ENCODE results near the gene LUC7L.
"Not testable (repeated sequence)": the region's sequence is repeated elsewhere in the genome, so short reads cannot be mapped to it uniquely, and the experiment has no call there.

Gene LUC7L

DNA sequence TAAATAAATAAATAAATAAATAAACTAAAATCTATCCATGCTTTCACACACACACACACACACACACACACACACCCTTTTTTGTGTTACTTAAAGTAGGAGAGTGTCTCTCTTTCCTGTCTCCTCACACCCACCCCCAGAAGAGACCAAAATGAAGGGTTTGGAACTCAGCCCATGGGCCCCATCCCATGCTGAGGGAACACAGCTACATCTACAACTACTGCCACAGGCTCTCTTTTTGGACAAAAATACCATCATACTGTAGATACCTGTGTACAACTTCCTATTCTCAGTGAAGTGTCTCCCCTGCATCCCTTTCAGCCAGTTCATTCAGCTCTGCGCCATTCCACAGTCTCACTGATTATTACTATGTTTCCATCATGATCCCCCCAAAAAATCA lies 58.5 kb downstream of the LUC7L start:
- no peak overlapping the region for H3K4me3 ChIP-seq (ENCODE audit: low read depth, low read length)
- TF ChIP-seq, protein P1, sequence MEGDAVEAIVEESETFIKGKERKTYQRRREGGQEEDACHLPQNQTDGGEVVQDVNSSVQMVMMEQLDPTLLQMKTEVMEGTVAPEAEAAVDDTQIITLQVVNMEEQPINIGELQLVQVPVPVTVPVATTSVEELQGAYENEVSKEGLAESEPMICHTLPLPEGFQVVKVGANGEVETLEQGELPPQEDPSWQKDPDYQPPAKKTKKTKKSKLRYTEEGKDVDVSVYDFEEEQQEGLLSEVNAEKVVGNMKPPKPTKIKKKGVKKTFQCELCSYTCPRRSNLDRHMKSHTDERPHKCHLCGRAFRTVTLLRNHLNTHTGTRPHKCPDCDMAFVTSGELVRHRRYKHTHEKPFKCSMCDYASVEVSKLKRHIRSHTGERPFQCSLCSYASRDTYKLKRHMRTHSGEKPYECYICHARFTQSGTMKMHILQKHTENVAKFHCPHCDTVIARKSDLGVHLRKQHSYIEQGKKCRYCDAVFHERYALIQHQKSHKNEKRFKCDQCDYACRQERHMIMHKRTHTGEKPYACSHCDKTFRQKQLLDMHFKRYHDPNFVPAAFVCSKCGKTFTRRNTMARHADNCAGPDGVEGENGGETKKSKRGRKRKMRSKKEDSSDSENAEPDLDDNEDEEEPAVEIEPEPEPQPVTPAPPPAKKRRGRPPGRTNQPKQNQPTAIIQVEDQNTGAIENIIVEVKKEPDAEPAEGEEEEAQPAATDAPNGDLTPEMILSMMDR (IDR thresholded peaks at IDR 0.05; ENCODE audit: borderline replicate concordance, insufficient read depth, low read depth, low read length): no peak

DNA sequence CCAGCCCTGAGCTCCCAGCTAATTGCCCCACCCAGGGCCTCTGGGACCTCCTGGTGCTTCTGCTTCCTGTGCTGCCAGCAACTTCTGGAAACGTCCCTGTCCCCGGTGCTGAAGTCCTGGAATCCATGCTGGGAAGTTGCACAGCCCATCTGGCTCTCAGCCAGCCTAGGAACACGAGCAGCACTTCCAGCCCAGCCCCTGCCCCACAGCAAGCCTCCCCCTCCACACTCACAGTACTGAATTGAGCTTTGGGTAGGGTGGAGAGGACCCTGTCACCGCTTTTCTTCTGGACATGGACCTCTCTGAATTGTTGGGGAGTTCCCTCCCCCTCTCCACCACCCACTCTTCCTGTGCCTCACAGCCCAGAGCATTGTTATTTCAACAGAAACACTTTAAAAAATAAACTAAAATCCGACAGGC lies 59.2 kb downstream of the LUC7L start:
- not testable (repeated sequence) for H3K4me3 ChIP-seq (ENCODE audit: low read depth, low read length)

DNA sequence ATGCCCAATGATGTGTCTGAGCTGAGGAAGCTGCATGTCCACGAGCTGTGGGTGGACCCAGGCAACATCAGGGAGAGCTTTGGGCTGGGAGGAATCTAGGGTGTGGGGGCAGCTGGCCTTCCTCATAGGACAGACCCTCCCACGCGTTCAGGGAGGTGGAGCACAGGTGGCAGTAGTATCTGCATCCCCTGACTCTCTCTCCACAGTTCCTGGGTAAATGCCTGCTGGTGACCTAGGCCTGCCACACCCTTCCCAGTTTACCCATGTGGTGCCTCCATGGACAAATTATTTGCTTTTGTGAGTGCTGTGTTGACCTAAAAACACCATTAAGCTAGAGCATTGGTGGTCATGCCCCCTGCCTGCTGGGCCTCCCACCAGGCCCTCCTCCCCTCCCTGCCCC lies 60.2 kb downstream of the LUC7L start:
- TF ChIP-seq, protein P1 (IDR thresholded peaks at IDR 0.05; ENCODE audit: borderline replicate concordance, insufficient read depth, low read depth, low read length): no peak
- no peak overlapping the region for H3K4me3 ChIP-seq (ENCODE audit: low read depth, low read length)

DNA sequence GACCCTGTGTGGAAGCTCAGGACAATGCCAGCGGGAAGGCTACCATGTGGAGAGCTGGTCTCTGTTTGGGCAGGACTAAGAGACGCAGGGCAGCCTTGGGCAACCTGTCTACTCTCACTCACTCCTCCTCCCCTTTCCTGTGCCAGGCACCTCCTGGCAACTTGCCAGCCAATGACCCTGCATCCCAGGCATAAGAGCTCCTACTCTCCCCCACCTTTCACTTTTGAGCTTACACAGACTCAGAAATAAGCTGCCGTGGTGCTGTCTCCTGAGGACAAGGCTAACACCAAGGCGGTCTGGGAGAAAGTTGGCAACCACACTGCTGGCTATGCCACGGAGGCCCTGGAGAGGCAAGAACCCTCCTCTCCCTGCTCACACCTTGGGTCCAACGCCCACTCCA lies 60.8 kb downstream of the LUC7L start:
- no peak overlapping the region for H3K4me3 ChIP-seq (ENCODE audit: low read depth, low read length)
- TF ChIP-seq, protein P1 (IDR thresholded peaks at IDR 0.05; ENCODE audit: borderline replicate concordance, insufficient read depth, low read depth, low read length): no peak

DNA sequence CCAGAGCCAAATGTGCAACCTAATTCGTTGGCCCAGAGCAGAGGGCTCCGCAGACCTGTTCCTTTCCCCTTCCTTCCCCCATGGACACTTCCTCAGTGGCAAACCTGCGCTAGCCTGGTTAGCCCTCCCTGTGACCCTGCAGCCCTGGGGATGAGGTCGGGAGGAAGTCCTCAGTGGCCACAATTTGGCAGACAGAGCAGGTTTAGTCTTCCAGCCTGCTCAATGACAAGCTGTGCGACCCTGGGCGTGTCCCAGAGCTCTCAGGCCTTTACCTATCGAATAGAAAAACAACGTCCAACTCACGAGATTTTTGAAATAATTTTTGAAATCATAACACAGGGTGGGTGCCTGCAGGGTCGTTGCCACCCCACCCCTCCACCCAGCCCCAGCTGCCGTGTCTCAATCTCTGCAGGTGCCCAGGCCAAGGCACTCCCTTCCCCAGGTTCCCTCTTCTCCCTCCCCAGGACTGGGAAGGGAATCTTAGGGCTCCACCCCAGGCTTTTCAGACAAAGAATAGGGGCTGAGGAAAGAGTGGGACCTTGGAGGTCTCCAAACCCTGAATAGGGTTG lies 62.0 kb downstream of the LUC7L start:
- no peak overlapping the region for H3K4me3 ChIP-seq (ENCODE audit: low read depth, low read length)
- TF ChIP-seq, protein P1 (IDR thresholded peaks at IDR 0.05; ENCODE audit: borderline replicate concordance, insufficient read depth, low read depth, low read length): no peak

DNA sequence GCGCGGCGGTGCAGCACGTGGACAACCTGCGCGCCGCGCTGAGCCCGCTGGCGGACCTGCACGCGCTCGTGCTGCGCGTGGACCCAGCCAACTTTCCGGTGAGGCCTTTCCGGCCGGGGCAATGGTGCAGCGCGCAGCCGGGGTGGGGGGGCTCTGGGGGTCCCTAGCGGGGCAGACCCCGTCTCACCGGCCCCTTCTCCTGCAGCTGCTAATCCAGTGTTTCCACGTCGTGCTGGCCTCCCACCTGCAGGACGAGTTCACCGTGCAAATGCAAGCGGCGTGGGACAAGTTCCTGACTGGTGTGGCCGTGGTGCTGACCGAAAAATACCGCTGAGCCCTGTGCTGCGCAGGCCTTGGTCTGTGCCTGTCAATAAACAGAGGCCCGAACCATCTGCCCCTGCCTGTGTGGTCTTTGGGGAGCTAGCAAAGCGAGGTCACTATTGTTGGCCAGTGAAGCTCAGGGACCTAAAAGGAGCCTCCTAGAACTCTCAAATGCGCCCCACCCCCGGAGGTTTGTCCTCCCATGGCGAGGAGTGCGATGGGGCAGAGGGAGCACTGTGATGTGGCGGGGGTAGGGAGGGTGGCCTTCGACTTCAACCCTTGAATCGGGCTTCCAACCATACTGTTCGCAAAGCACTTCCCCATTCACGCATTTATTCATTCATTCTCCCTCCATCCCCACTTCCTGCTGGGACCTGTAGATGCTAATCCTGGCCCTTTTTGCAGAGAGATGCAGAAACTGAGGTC lies 62.7 kb downstream of the LUC7L start:
- H3K4me3 ChIP-seq (ENCODE audit: low read depth, low read length): no peak overlapping the region
- TF ChIP-seq, protein P1 (IDR thresholded peaks at IDR 0.05; ENCODE audit: borderline replicate concordance, insufficient read depth, low read depth, low read length): no peak

GRCh38 chr16:165539-166374 lies 63.5 kb downstream of the LUC7L start, which contains the start of gene HBM:
Gene HBM, plus strand, starts transcription at chr16:165978. Its CDS starts 20 bp downstream, at chr16:165998.
- TF ChIP-seq, protein P1 (IDR thresholded peaks at IDR 0.05; ENCODE audit: borderline replicate concordance, insufficient read depth, low read depth, low read length): no peak
- no peak within 1 kb of the TSS for H3K4me3 ChIP-seq (ENCODE audit: low read depth, low read length)

Measured in GM12875 (cell line).